Motor neuron (in vitro differentiated cells): ENCODE measurements around the gene STK10. TPM values are rescaled to one million over a fixed set of nuclear protein-coding genes. Genes with fewer than 3 reads are reported as not detected.
A peak's percentile ranks its signal among the peaks of the same experiment; 100 is the strongest.
"Not testable (repeated sequence)": the region's sequence is repeated elsewhere in the genome, so short reads cannot be mapped to it uniquely, and the experiment has no call there.

Experiments
- ATAC-seq, 8 experiments: fragments of 200-7000 bp; cut with Tn5 transposase; replicated peaks in 6 of 8; 2 replicates each; pipeline ENCODE4 v1.8.0; 2021; ENCODE audit warnings: mild to moderate bottlenecking in 8 of 8, moderate library complexity in 8 of 8
- H3K27ac ChIP-seq, 2 donors: fragments of 250-450 bp; sonication (Bioruptor Pico); 2 replicates each; pipeline ENCODE4 v1.9.0; 2021; ENCODE audit warnings: antibody characterized with exemption in 2 of 2, mild to moderate bottlenecking in 2 of 2, moderate library complexity in 1 of 2
- H3K4me1 ChIP-seq, 2 donors: fragments of 250-450 bp; sonication (Bioruptor Pico); replicated peaks in 1 of 2; 2 replicates each; pipeline ENCODE4 v1.6.1; 2021; ENCODE audit warnings: antibody characterized with exemption in 2 of 2, mild to moderate bottlenecking in 2 of 2, moderate library complexity in 1 of 2
- H3K4me3 ChIP-seq, 5 donors: fragments of 250-450 bp; sonication (Bioruptor Pico); 2 replicates each; pipeline ENCODE4 v1.9.0; 2021; ENCODE audit warnings: antibody characterized with exemption in 5 of 5, mild to moderate bottlenecking in 5 of 5, moderate library complexity in 4 of 5
- WGBS, 10 experiments: fragments of 450-650 bp; shearing (Covaris generic); methylation state at CpG; one replicate each; pipeline ENCODE4 v1.0.0; 2022; 5-methylcytosine and 5-hydroxymethylcytosine counted together
- in situ Hi-C, 9 experiments: fragments of 400-800 bp; cut with MboI; loops; one replicate each; pipeline ENCODE4 v1.15.0; 2021; ENCODE audit warnings: low sequenced_read_pairs in 9 of 9, low pct_unique_long_range_greater_than_20kb in 2 of 9; ENCODE audit not compliant: unreplicated experiment in 9 of 9
- total RNA-seq, 8 experiments: library from RNA; unstranded; fragments of 300-600 nt; gene quantifications; 2 replicates each; pipeline versions ENCODE4 v1.2.3 to v1.2.4, GENCODE V29; 2022

STK10 gene
- total RNA-seq, 8 experiments from 2014 or later = 3.6 to 24.6 (median 8.1) TPM

GRCh38 chr5:172153695-172154094, 34.3 kb downstream of the STK10 start:
- 63 to 100% (median 90%) methylated on average over 1 to 3 of the region's 3 CpGs for WGBS, 10 experiments
- Histone ChIP-seq H3K27ac (no peak overlapping the region), H3K4me1 (no peaks in the 10 kb centered on the region), H3K4me3 (no peak overlapping the region)
- in situ Hi-C loops = no loop called here
- ATAC-seq = no peak

GRCh38 chr5:172151661-172152210, 36.3 kb downstream of the STK10 start:
- no peak for ATAC-seq
- Histone ChIP-seq H3K27ac (no peak overlapping the region), H3K4me1 (no peaks in the 10 kb centered on the region), H3K4me3 (no peak overlapping the region)
- 83 to 100% (median 89%) methylated on average over 4 to 8 of the region's 10 CpGs; no CpG with 5 or more reads in 4 of the 10 experiments for WGBS, 10 experiments
- in situ Hi-C loops = no loop called here

GRCh38 chr5:172150514-172151425, 37.3 kb downstream of the STK10 start:
- Histone ChIP-seq H3K4me3 (no peak overlapping the region), H3K27ac (no peak overlapping the region), H3K4me1 (no peaks in the 10 kb centered on the region)
- in situ Hi-C loops = no loop called here
- 20 to 100% (median 92%) methylated on average over 1 to 11 of the region's 16 CpGs; no CpG with 5 or more reads in 3 of the 10 experiments for WGBS, 10 experiments
- ATAC-seq = no peak

GRCh38 chr5:172149481-172149880, 38.5 kb downstream of the STK10 start:
- 50 to 100% (median 81%) methylated on average over 2 to 4 of the region's 11 CpGs; no CpG with 5 or more reads in 6 of the 10 experiments for WGBS, 10 experiments
- ATAC-seq, in situ Hi-C loops, H3K4me1 ChIP-seq, H3K4me3 ChIP-seq, H3K27ac ChIP-seq: not testable (repeated sequence)

GRCh38 chr5:172149073-172149472, 39.0 kb downstream of the STK10 start:
- Histone ChIP-seq H3K4me1 (peaks cover 5 to 6% of the 10 kb centered on the region in 2 donors), H3K27ac (no peak overlapping the region), H3K4me3 (no peak overlapping the region)
- WGBS, 10 experiments = 80 to 100% (median 83%) methylated on average over 1 to 2 of the region's 3 CpGs; no CpG with 5 or more reads in 7 of the 10 experiments
- no peak for ATAC-seq
- in situ Hi-C loops = no loop called here

- peaks cover 5 to 6% of the 10 kb centered on the region in 2 donors for H3K4me1 ChIP-seq
- no peak overlapping the region for H3K27ac ChIP-seq
- WGBS, 10 experiments = 72 to 100% (median 88%) methylated on average over 2 to 6 of the region's 9 CpGs; no CpG with 5 or more reads in 6 of the 10 experiments
- in situ Hi-C loops = no loop called here
- no peak for ATAC-seq
- H3K4me3 ChIP-seq = no peak overlapping the region
Observed at GRCh38 chr5:172148381-172148780, 39.6 kb downstream of the STK10 start.

GRCh38 chr5:172147857-172148256, 40.2 kb downstream of the STK10 start:
- Histone ChIP-seq H3K27ac (no peak overlapping the region), H3K4me1 (peaks cover 5 to 6% of the 10 kb centered on the region in 2 donors), H3K4me3 (no peak overlapping the region)
- in situ Hi-C loops = no loop called here
- 74 to 98% (median 91%) methylated on average over 1 to 5 of the region's 10 CpGs; no CpG with 5 or more reads in 5 of the 10 experiments for WGBS, 10 experiments
- peak in 1 of 8 experiments; percentile 15 for ATAC-seq

- ATAC-seq = no peak
- 70 to 100% (median 100%) methylated on average over 1 to 5 of the region's 9 CpGs; no CpG with 5 or more reads in 3 of the 10 experiments for WGBS, 10 experiments
- Histone ChIP-seq H3K4me1 (peaks cover 8 to 12% of the 10 kb centered on the region in 2 donors), H3K27ac (no peak overlapping the region), H3K4me3 (no peak overlapping the region)
- in situ Hi-C loops = no loop called here
Observed at GRCh38 chr5:172146748-172147092, 41.3 kb downstream of the STK10 start.

- in situ Hi-C loops = no loop called here
- ATAC-seq = no peak
Observed at GRCh38 chr5:172145870-172146747, 41.9 kb downstream of the STK10 start.

GRCh38 chr5:172144931-172145869, 42.8 kb downstream of the STK10 start:
- peaks cover 9 to 15% of the 10 kb centered on the region in 2 donors for H3K4me1 ChIP-seq
- no peak overlapping the region for H3K27ac ChIP-seq
- H3K4me3 ChIP-seq = no peak overlapping the region
- no peak for ATAC-seq
- WGBS, 10 experiments = 57 to 100% (median 83%) methylated on average over 1 to 8 of the region's 15 CpGs; no CpG with 5 or more reads in 3 of the 10 experiments
- in situ Hi-C loops = no loop called here

More at GRCh38 chr5:172145870-172146747, 41.9 kb downstream of the STK10 start:
- Histone ChIP-seq H3K27ac (no peak overlapping the region), H3K4me1 (peaks cover 9 to 15% of the 10 kb centered on the region in 2 donors), H3K4me3 (no peak overlapping the region)
- WGBS, 10 experiments = 60 to 100% (median 82%) methylated on average over 1 to 15 of the region's 21 CpGs; no CpG with 5 or more reads in 1 of the 10 experiments

GRCh38 chr5:172144291-172144815, 43.7 kb downstream of the STK10 start:
- Histone ChIP-seq H3K4me1 (peaks cover 9 to 15% of the 10 kb centered on the region in 2 donors), H3K27ac (no peak overlapping the region), H3K4me3 (no peak overlapping the region)
- whole genome bisulfite sequencing, 10 experiments = 0 to 83% (median 54%) methylated on average over 1 to 2 of the region's 10 CpGs; no CpG with 5 or more reads in 4 of the 10 experiments
- in situ Hi-C loops = no loop called here
- ATAC-seq = peak in 3 of 8 experiments; percentile 93 to 97 (median 96)
